Panc1 (cell line): ENCODE data around the gene RPH3AL.
"Not testable (repeated sequence)": the region's sequence is repeated elsewhere in the genome, so short reads cannot be mapped to it uniquely, and the experiment has no call there.

ENCODE experiments used
- CTCF ChIP-seq: fragments of 450-650 bp; IDR thresholded peaks from 2 replicates; pipeline ENCODE4 v1.5.1; 2017; ENCODE audit warnings: mild to moderate bottlenecking
- POLR2AphosphoS5 ChIP-seq: IDR thresholded peaks from 2 replicates; pipeline ENCODE4 v1.6.1; 2012; ENCODE audit warnings: mild to moderate bottlenecking, low read depth, low read length, moderate library complexity
- REST ChIP-seq, 2 experiments: IDR thresholded peaks; 2 replicates each; pipeline ENCODE4 v1.6.1; 2011 to 2012; ENCODE audit warnings: low read depth in 2 of 2, control low read depth in 1 of 2, low read length in 1 of 2, mild to moderate bottlenecking in 1 of 2, moderate library complexity in 1 of 2; ENCODE audit not compliant: insufficient read depth in 1 of 2
- SIN3A ChIP-seq: IDR thresholded peaks from 2 replicates; pipeline ENCODE4 v1.6.1; 2012; ENCODE audit warnings: low read depth, mild to moderate bottlenecking, low read length, moderate library complexity, borderline replicate concordance; ENCODE audit not compliant: insufficient read depth
- TCF7L2 ChIP-seq: IDR thresholded peaks from 2 replicates; pipeline ENCODE4 v1.6.1; 2011; ENCODE audit warnings: mild to moderate bottlenecking, low read depth, low read length, inconsistent platforms

DNA sequence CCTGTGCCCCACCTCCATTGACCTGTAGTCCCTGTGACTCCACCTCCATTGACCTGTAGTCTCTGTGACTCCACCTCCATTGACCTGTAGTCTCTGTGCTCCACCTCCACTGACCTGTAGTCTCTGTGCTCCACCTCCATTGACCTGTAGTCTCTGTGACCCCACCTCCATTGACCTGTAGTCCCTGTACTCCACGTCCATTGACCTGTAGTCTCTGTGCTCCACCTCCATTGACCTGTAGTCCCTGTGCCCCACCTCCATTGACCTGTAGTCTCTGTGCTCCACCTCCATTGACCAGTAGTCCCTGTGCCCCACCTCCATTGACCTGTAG is 38.0 kb downstream of the RPH3AL start:
- not testable (repeated sequence) for TF ChIP-seq POLR2AphosphoS5; CTCF; SIN3A; TCF7L2; REST (IDR thresholded peaks at IDR 0.05; ENCODE audit: insufficient read depth in 1 of 2, low read depth in 2 of 2, low read length in 1 of 2)
